Left cardiac atrium (tissue), 4 donors: Measurements from ENCODE around the gene PLAAT4. TPM values are rescaled to one million over a fixed set of nuclear protein-coding genes. Genes with fewer than 3 reads are reported as not detected.
"Not testable (repeated sequence)": the region's sequence is repeated elsewhere in the genome, so short reads cannot be mapped to it uniquely, and the experiment has no call there.

Experiments
- ATAC-seq, 2 donors: fragments of 200-7000 bp; cut with Tn5 transposase; one replicate each; pipeline ENCODE4 v1.9.1; 2020; ENCODE audit warnings: mild to moderate bottlenecking in 2 of 2, moderate library complexity in 2 of 2
- DNase-seq: peaks from one replicate; pipeline ENCODE4 v3.0.0-alpha.2; 2020
- intact Hi-C, 2 donors: fragments of 100-400 bp; cut with DNase I; formaldehyde crosslinking; loops; one replicate each; pipeline versions ENCODE4 v1.14.1 to v1.15.1; 2022 to 2023
- total RNA-seq, 2 donors: library from RNA; stranded (reverse); fragmentation: NEBNext Ultra II Directional; extraction: Animal tissue kit (Norgen Biotek cat#: 25700); gene quantifications; one replicate each; pipeline ENCODE4 v1.2.1, GENCODE V29; 2021
- donor health status: DM: no; HTN: yes; CAD: no.
- donor health status: DM: no; HTN: yes; CAD: no; lungs with severe emphysema.
- donor health status: DM: yes; HTN: yes; CAD: no.
- donor health status: Dilated cardiomyopathy.

The PLAAT4 gene
- total RNA-seq, 2 donors from 2014 or later = 11.3 to 16.6 TPM

DNA sequence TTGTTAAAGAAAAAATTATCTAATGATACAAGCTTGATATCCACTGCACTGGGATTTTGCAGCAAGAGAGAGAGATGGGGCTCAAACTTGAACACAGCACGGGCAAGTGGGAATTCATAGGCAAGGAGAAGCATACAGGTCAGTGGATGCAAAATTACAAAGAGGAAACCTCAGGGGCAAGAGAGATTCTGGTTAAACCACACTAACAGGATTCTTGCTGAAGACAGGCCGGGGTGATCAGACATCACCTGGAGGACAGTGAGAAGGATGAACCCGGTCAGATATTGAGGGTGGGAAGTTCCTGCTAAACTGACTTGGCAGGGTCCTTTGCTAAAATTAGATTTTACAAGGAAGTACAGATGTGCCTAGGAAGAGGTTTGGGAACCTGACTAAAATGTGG lies 2.5 kb upstream of the PLAAT4 start:
- no peak for DNase-seq
- no peak for ATAC-seq
- intact Hi-C loops = no loop called here

DNA sequence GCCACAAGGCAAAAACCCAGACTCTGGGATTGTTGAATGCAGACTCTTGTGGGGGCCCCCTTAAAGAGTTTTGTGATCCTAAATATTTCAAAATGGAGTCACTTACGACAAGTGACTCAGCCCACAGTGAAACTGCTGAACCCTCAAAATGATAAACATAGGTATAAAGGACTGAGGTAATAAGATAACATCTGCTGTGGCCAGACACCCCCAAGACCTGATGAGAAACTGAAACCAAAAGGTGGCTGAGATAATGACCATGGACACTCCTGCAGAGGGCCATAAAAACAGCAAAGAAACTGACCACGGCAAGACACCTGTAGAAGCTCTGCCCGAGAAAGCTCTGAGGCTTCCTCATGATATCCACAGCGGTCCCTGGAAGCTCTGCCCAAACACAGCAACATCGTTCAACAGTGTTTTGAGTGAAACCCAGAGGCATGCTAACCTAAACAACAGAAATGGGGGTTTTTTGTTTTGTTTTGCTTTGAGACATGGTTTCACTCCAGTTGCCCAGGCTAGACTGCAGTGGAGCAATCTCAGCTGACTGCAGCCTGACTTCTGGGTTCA lies 1.6 kb upstream of the PLAAT4 start:
- DNase-seq = no peak
- ATAC-seq = no peak
- intact Hi-C loops = no loop called here

DNA sequence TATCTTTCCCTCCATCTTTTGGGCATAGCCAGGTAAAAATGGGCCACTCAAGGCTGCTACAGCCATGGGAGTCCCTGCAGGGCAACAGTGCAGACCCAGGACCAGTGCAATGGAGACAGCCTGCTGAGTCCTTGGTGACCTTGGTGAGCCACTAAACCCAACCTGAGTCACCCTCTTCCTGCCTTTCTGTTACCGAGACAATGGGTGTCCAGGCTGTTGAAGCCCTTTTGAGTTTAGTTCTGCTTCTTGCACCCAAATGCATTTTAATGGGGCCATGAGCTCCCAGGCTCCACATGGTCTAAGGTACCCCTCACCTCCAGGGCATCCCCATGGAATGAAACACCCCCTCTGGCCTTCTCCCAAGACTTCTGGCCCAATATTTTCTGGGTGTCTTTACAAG lies 874 bp upstream of the PLAAT4 start:
- intact Hi-C loops = no loop called here
- DNase-seq (no peak), ATAC-seq (no peak)

DNA sequence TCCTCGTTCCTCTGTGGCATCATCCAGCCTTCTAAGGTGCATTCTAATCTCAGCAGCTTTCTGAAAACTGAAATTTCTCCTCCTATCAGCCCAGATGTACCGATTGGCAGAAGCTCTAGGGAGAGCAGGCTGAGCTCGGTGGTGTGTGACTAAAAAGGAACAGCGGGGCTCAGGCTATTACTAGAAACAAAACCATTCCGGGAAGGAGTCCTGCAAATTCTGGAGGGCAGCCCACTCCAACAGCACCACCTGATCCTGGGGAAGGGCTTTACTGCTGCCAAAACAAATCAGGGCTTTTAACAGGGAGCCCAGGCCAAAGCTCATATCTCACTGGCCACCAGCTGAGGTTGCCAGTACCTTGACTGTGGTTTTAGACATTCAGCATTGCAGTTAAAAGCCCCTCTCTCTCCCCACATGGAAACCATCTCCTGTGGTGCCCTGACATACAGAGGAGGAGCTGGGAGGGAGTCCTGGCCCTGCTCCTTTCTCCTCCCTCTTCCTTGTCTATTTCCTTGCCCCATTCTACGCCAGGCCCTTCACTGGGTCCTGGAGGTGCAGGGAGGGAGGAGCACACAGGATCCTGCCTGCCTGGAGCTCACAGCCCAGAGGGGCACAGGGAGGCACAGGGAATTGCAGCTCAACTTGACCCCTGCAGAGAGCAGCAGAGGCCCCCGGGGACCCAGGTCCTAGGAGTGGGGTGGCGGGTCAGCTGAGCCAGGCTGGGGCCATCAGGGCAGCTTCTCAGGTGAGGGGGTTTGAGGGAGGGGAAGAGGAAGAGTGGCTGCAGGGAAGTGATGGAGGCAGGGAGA lies 889 bp downstream of the PLAAT4 start:
- ATAC-seq (peak; percentile 87), DNase-seq (peak; percentile 81)
- intact Hi-C loops = no loop called here

DNA sequence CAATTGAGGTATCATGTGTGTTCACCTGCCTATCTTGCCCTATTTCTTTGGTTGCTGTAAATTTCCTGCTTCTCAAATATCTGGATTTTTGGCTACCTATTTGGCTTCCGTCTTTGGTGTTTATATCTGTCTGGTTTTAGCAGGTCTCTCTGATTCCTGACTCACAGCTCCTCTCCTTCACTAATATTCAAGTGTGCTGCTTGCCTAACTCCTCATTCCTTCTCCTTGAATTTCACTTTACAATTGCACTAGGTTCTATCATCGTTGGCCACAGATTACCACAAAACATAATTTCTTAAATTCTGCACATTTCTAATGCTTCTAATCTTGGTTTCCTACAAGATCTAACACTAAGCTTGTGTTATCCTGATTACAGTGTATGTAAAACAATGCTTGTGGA lies 5.9 kb downstream of the PLAAT4 start:
- peak in 1 of 2 donors; percentile 19 for ATAC-seq
- DNase-seq, intact Hi-C loops: not testable (repeated sequence)

DNA sequence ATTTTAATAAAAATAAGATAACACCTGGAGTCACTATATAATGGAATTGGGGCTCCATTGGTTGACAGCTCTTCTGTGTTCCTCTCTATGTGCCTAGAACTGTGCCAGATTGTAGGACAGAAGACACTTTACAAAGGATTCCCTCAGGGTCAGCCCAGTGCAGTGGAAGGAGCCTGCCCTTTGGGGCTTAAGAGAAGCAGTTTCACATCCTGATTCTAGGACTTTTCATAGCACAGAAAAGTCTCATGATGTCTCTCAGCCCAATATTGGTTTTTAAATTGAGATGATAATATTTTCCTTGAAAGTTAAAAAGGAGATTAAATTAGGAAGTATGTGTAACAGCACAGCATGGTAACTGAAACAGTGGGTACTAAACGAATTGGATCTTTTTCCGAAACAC lies 7.1 kb downstream of the PLAAT4 start:
- intact Hi-C loops = no loop called here
- ATAC-seq = no peak

DNA sequence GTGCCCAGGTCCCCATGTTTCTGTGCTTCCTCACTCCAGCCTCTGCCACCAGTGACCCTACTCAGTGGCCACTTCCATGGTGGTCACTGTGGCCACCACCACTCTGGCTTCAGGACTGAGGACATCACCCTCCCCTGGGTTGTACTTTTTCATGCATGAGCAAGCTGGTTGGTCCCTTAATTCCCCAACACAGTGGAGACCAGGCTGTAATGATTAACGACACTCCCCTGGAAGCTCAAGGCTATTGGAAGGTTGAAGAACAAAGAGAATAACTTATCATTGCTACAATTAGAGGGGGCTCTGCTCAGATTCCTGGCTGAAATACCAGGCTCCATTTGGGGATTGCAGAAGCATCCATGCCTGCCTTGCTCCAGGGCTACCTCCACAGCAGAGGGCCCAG lies 10.5 kb downstream of the PLAAT4 start:
- ATAC-seq (no peak), DNase-seq (no peak)
- intact Hi-C loops = no loop called here

More for the DNA sequence above, 7.1 kb downstream of the PLAAT4 start:
- DNase-seq = no peak

DNA sequence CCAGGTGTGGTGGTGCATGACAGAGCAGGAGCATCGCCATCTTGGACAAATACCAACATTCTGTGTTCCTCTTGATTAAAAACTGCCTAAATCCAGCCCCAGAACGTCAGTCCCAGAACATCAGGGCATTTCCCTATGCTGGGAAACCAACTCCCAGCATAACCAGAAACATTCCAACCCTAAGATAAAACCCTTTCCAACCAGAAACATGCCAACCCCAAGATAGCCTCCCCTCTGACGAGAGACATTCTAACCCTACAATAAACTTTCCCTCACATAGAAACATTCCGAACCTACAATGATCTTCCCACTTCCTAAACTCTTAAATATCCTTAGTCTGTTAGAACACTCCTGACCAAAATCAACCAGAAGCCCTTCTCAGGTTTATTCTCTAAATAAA lies 11.6 kb downstream of the PLAAT4 start:
- DNase-seq (no peak), ATAC-seq (peak; percentile 34 to 78)
- intact Hi-C loops = no loop called here

DNA sequence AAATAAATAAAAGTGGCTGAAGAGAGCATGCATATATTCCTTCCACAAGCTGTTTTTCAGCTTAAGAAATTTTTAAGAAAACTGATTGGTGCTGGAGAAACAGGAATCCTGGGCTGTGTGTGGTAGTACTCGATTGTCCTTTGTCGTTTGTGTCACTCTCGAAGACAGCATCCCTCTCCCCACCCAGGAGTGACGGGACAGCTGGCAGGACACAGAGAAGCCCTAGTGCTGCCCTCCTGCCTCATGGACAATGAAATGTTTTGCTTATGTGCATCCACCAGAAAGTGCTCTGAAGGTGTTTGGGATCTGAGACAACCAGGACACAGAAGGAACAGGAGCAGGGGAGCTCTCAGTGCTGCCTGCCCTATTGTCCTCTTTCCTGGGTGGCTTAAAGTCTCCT lies 12.8 kb downstream of the PLAAT4 start:
- intact Hi-C loops = no loop called here

DNA sequence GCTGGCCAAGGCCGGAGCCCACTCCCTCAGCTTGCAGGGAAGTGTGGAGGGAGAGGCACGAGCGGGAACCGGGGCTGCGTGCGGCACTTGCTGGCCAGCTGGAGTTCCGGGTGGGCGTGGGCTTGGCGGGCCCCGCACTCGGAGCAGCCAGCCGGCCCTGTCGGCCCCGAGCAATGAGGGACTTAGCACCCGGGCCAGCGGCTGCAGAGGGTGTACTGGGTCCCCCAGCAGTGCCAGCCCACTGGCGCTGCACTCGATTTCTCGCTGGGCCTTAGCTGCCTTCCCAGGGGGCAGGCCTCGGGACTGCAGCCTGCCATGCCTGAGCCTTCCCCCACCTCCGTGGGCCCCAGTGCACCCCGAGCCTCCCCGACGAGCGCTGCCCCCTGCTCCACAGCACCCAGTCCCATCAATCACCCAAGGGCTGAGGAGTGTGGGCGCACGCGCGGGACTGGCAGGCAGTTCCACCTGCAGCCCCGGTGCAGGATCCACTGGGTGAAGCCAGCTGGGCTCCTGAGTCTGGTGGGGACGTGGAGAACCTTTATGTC lies 13.6 kb downstream of the PLAAT4 start:
- DNase-seq, ATAC-seq, intact Hi-C loops: not testable (repeated sequence)

More for the DNA sequence above, 12.8 kb downstream of the PLAAT4 start:
- DNase-seq = no peak
- no peak for ATAC-seq

DNA sequence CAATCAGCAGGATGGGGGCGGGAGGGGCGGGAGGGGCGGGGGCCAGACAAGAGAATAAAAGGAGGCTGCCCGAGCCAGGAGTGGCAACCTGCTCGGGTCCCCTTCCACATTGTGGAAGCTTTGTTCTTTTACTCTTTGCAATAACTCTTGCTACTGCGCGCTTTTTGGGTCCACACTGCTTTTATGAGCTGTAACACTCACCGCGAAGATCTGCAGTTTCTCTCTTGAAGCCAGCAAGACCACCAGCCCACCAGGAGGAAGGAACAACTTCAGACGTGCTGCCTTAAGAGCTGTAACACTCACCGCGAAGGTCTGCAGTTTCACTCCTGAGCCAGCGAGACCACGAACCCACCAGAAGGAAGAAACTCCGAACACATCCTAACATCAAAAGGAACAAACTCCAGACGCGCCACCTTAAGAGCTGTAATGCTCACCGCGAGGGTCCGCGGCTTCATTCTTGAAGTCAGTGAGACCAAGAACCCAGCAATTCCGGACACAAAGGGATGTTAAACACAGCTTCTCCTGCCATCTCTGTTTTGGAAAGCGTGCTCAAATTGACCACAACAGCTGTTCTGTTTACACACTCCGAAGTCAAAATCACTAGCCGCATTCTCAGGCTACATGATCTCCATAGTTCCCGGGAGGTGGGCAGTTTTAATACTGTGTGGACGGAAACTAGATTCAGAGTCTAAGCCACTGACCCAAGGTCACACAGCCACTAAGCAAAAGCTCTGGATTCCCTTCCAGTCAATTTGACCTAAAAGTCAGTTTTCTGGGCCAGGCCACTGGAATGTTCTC lies 14.7 kb downstream of the PLAAT4 start:
- DNase-seq = no peak
- intact Hi-C loops = no loop called here
- ATAC-seq = no peak

DNA sequence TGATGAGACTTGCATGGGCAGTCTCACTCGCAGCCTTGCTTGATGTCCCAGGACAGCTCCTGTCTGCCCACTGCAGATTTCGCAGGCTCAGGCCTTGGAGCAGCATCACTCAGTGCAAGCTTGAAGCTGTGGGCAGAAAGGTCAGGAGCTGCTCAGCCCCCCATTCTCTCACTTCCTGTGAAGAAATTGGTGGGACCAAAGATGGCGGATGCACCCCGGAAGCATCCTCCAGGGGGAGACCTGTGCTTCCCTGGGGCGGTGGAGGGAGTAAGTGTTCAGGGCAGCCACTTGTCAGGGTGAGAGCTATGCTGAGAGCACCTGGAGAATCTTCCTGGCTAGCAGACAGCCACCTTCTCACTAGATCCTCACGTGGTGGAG lies 15.3 kb downstream of the PLAAT4 start:
- DNase-seq (no peak), ATAC-seq (no peak)
- intact Hi-C loops = no loop called here

DNA sequence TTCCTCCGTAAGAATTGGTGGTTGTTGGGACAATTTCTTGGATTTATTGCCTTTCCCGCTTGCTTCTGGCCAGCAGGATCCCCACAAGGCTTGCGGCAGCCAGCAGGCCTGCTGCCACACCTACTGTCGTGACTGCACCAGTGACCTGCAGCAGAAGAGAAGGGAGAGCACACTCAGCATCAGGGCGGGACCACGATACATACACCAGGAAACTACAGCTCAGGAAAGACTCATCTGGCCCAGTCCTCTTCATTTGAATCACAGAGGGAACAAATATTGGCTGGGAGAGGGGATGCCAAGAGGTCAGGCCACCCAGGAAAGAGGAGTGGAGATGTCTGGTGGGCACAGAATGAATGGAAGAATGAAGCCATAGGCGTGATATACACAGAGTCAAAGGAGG lies 16.3 kb downstream of the PLAAT4 start:
- no peak for ATAC-seq
- intact Hi-C loops = no loop called here
- DNase-seq = no peak

DNA sequence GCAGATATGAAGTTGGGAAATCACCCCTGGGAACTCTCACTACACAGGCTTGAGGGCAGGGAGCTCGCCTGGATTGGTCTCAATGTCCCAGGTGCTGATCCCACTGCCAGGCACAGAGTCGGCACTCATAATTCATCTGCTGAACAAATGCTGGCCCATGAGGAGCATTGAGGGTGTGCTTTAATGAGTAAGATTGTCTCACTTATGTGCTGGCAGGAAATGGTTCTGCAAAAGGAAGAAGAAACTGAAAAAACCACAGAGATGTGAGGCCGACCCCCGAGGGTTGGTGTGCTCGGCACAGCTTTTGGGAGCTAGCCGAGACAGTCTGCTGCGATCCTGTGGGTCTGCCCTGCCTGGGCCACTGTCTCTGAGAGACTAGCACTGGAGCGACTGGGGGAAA lies 17.2 kb downstream of the PLAAT4 start:
- ATAC-seq = peak in 1 of 2 donors; percentile 45
- no peak for DNase-seq
- intact Hi-C loops = no loop called here

DNA sequence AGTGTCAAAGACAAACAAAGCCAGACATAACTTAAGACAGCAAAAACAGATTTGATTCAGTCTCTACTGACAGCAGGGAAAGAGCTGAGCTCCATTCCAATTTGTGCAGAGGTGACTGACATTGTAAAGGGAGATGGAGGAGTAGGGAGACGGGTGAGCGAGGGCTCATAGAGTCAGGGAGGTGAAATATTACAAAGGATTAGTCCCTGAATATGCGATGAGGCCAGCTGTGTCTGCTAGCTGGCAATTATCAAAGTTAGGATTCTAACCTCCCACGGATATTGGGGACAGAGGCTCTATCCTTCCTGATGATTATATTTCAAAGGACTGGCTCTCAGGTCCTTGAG lies 18.2 kb downstream of the PLAAT4 start:
- intact Hi-C loops = no loop called here
- no peak for DNase-seq
- no peak for ATAC-seq

DNA sequence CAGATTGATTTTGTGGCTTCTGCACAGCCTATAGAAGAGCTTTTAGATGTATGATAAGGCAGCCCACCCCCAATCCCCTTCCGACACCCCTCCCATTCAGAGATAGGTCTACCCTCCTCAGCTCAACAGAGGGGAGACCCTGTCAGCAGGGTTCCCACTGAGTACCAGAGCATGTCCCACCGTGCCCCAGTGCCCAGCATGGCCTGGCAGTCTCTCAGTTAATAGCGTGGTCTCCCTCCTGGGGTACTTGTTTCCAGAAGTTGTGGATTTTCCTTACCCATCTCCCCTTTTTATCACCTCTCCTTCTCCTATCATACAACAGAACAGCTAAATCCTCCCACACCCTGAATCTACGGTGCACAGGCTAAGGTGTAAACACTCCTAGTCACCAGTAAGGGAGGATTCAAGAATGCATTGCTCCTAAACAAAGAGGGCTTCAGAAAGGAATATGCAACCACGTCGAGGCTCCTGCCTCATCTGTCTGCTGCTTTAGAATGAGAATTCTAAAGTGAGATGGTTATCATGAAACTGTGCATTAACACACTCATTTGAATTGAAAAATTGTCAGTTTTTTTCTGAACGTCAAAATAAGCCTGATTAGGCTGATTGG lies 19.9 kb downstream of the PLAAT4 start:
- intact Hi-C loops = no loop called here
- ATAC-seq (no peak), DNase-seq (no peak)

DNA sequence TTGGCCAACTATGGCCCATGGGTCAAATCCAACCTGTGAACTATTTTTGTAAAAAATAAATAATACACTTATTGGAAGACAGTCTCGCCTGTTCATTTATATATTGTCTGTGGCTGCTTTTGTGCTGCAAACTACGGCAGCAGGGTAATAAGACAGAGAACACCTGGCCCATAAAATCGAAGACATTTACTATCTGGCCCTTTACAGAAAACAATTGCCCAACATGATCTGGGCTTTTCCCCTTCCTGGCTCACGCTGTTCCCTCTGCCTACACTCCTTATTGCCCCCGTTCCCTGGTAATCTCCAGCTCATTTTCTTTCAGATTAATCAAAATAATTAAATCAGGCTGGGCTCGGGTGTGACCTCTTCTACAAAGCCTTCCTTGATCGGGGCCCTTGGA lies 21.0 kb downstream of the PLAAT4 start:
- ATAC-seq (no peak), DNase-seq (no peak)
- intact Hi-C loops = no loop called here

DNA sequence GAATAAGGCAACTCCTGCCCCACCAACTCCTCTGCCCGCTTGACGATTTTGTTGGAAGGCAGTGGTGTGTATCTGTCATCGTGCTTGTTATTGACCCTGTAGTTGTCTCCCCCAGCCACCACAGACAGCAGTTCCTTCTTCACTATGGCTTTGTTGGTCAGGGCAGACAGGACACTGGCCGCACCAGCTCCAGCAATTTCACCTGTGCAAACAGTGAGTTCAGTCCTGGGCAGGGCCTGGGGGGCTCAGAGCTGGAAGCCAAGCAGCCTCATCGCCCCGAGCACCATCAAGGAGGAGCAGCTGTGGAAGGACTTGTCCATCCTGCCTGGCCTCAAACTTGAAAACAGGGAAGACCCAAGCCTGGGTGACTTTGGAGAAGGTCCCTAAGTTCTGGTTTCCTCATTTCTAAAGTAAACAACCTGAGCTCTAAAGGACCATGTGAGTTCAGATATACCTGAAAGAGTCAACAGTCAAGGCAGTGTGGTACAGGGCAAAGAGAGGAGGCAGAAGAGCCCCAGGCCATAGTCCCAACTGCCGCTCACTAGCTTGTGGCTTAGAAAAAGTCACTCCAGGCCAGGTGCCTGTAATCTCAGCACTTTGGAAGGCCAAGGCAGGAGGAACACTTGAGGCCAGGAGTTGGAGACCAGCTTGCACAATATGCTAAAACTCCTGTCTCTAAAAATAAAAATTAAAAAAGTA lies 22.0 kb downstream of the PLAAT4 start:
- DNase-seq = no peak

DNA sequence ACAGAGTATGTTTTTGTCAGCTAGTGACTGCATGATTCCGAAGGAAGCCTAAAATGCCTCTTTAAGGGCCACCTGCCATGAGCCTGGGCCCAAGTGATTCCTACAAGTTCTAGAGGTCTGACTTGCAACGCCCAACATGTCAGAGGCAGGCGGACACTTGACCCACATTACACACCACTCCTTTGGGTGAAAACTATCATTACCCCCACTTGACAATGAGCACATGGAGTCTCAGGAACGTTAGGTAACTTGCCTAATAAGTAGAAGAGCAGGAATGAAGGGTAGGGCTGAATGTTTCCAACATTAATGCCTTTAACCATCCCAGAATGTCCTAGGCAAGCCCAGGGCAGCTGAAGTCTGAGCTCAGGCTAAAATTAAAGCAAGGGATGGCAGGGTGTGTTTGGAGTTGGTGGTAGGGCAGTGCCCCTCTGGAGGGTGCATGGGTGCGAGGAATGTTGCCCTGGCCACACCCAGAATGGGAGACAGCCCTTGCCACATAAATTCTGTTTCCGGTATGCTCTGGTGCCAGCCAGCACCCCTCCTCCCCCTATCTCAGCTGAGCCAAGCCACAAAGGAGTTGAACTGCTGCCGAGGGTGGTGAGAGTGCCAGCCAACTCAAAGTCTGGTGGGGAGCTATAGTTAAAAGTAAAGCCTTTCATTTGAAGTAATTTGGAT lies 24.0 kb downstream of the PLAAT4 start:
- ATAC-seq = peak; percentile 84
- no peak for DNase-seq
- intact Hi-C loops = no loop called here

More for the DNA sequence above, 22.0 kb downstream of the PLAAT4 start:
- intact Hi-C loops = no loop called here
- no peak for ATAC-seq
